Measurements from ENCODE around the gene TPST2.

Gene TPST2

DNA sequence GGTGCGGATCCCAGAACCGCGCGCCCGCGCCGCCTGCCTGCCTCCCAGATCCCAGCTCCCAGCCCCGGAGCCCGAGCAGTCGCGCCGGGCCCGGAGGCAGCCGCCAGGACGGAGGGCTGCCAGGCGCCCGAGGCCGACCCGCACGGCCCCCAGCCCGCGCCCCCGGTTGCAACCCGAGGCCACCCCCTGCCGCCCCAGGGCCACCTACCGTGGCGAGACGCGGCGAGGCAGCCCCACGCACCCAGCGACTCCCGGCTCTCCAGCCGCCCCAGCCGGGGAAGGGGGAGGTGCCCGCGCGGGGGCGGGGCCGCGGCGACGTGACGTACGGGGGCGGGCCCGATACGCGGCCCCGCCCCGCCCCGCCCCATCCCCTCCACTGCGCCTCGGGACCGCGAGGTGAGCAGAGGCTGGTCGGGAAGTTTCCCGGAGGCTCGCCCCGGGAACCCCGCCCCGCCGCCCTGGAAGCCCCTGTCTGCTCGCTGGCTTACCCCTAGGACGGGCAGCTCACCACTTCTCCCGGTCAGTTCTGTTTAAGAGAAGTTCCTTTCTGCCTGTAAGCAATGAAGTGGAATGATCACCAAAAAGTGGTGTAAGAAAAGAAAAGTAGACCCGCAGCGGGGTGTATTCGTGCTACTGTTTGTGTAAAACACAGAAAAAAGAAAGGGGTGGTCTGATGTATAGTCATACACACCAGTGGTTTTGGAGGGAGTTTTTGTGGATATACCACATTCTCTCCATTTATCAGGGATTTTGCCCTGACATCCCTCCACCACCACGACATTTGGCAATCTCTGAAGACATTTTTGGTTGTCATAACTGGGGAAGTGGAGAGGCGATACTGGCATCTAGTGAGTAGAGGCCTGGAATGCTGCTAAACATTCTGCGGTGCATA is at the start of gene TPST2:
TPST2 (minus strand) TSS at position 288 of the 892 bp plus-strand sequence. CDS start 48,502 bp downstream, outside the sequence.
- ChIA-PET CTCF (interaction anchor here (1.0 kb wide), 1 partner anchor 20 kb away, joined by 3 read pairs; no protein-coding TSS in a partner anchor), POLR2A (no interaction called here)

DNA sequence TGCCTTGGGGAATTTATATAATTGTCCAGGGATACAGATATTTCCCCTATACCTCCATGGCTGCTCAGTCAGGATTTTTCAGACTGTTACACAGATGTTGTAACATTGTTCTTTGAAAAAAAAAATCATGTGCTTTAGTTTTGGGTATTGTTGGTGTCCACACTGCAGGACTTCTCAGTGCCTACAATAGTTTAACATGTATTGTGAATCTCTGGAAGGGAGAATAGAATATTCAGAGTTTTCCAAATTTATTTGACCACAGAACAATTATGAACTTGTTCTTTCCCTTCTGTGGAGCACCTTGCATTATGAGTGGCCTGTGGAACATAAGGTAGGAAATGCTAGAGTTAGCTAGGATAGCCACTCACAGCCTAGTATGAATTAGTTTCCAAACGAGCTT is 46.4 kb upstream of the TPST2 start:
- TF ChIP-seq, protein P1, sequence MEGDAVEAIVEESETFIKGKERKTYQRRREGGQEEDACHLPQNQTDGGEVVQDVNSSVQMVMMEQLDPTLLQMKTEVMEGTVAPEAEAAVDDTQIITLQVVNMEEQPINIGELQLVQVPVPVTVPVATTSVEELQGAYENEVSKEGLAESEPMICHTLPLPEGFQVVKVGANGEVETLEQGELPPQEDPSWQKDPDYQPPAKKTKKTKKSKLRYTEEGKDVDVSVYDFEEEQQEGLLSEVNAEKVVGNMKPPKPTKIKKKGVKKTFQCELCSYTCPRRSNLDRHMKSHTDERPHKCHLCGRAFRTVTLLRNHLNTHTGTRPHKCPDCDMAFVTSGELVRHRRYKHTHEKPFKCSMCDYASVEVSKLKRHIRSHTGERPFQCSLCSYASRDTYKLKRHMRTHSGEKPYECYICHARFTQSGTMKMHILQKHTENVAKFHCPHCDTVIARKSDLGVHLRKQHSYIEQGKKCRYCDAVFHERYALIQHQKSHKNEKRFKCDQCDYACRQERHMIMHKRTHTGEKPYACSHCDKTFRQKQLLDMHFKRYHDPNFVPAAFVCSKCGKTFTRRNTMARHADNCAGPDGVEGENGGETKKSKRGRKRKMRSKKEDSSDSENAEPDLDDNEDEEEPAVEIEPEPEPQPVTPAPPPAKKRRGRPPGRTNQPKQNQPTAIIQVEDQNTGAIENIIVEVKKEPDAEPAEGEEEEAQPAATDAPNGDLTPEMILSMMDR (IDR thresholded peaks at IDR 0.05; ENCODE audit: control extremely low read depth, extremely low read depth, low read depth, missing control alignments): no peak
- CTCF ChIA-PET: no interaction called here
- no peak for DNase-seq (ENCODE audit: extremely low spot score)

More for the DNA sequence above, at the start of gene TPST2:
- TF ChIP-seq, protein P1 (IDR thresholded peaks at IDR 0.05; ENCODE audit: control extremely low read depth, extremely low read depth, low read depth, missing control alignments): no peak
- DNase-seq (ENCODE audit: extremely low spot score): peak; percentile 93

DNA sequence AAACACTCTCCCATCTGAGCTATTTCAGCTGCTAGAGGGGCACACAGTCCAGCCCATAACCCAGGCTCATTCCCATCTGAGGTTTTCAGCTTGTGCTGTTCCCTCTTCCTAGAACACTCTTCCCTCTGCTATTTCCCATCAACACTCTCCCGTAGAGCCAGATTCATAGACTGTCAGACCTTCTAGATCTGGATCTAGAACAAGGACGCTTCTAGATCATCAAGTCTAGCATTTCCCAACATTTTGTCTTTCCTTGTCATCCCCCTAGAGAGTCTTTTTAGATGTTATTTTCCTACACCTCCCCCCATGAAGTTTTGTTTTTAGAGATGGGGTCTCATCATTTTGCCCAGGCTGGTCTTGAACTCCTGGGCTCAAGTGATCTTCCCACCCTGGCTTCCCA is 45.2 kb upstream of the TPST2 start:
- ChIA-PET CTCF (interaction anchor here (1.0 kb wide), 1 partner anchor 23 kb away, joined by 4 read pairs; the partner anchor contains the start of gene MIAT), POLR2A (no interaction called here)
- no peak for DNase-seq (ENCODE audit: extremely low spot score)
- TF ChIP-seq, protein P1 (IDR thresholded peaks at IDR 0.05; ENCODE audit: control extremely low read depth, extremely low read depth, low read depth, missing control alignments): no peak

More for the DNA sequence above, 46.4 kb upstream of the TPST2 start:
- POLR2A ChIA-PET: no interaction called here

DNA sequence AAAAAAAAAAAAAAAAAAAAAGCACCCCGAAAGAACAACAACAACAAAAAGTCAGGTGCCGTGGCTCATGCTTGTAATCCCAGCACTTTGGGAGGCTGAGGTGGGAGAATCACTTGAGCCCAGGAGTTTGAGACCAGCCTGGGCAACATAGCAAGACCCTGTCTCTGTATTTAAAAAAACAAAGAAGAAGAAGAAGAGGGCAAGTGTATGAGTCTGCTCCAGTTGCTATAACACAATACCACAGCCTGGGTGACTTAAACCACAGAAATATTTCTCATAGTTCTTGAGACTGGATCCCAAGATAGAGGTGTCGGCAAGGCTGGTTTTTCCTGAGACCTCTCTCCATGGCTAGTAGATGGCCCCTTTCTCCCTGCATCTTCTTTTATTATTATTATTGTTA is 44.3 kb upstream of the TPST2 start:
- CTCF ChIA-PET: interaction anchor here (1.4 kb wide), 1 partner anchor 8 kb away, joined by 5 read pairs; no protein-coding TSS in a partner anchor
- no peak for DNase-seq (ENCODE audit: extremely low spot score)

DNA sequence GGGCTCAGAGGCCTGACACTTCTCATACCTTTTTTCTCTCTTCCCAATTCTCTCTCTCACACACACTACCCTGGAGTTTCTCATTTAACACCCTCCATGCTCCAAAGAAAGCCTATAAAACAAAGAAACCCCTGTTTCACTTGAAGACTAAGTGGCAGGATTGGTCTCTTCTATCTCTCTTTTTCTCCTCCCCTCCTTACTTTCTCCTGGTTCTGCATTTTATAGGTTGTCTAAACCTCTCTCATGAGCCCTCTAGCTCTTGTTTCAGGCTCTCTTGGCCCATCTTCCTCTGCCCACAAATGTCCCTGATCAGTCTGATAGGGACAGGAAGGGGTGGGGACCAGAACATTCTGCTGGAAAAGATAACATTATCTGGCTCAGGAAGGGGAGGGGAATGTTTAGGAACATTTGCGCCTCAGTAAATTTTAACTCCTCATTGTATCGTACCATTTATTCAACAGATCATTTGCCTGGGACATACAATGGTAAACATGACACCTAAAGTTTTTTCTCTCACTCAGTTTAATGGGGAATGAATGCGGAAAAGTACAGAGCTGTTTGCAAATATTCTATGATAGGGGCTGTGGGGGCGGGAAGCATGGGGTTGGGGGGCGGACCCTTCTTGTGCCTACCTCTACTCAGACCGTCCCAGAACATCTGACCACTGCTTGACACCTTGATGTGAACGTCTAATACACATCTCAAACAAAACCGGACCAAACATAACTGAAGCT is 42.7 kb upstream of the TPST2 start:
- CTCF ChIA-PET: interaction anchor here (1.4 kb wide), 1 partner anchor 9 kb away, joined by 5 read pairs; no protein-coding TSS in a partner anchor
- TF ChIP-seq, protein P1 (IDR thresholded peaks at IDR 0.05; ENCODE audit: control extremely low read depth, extremely low read depth, low read depth, missing control alignments): no peak
- DNase-seq (ENCODE audit: extremely low spot score): no peak
- POLR2A ChIA-PET: no interaction called here

More for the DNA sequence above, 44.3 kb upstream of the TPST2 start:
- TF ChIP-seq, protein P1 (IDR thresholded peaks at IDR 0.05; ENCODE audit: control extremely low read depth, extremely low read depth, low read depth, missing control alignments): no peak
- POLR2A ChIA-PET: no interaction called here

DNA sequence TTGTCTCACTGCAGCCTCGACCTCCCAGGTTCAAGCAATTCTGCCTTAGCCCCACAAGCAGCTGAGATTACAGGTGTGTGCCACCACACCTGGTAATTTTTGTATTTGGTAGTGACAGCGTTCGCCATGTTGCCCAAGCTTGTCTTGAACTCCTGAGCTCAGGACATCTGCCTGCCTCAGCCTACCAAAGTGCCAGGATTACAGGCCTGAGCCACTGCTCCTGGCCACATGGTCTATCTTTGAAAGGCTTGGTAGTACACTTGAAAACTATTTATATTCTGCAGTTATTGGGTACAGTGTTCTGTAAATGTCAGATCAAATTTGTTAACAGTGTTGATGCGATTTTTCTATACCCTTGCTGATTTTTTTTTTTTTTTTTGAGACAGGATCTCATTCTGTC is 41.4 kb upstream of the TPST2 start:
- TF ChIP-seq, protein P1 (IDR thresholded peaks at IDR 0.05; ENCODE audit: control extremely low read depth, extremely low read depth, low read depth, missing control alignments): no peak
- DNase-seq (ENCODE audit: extremely low spot score): no peak
- ChIA-PET POLR2A (no interaction called here), CTCF (interaction anchor here (0.9 kb wide), 1 partner anchor 11 kb away, joined by 5 read pairs; no protein-coding TSS in a partner anchor)

All from GM10248 (cell line).